Prostate gland (tissue), 2 donors: ENCODE measurements around the gene USP17L11. TPM values are rescaled to one million over a fixed set of nuclear protein-coding genes. Genes with fewer than 3 reads are reported as not detected.
"Not testable (repeated sequence)": the region's sequence is repeated elsewhere in the genome, so short reads cannot be mapped to it uniquely, and the experiment has no call there.

Source experiments
- DNase-seq: peaks from one replicate; pipeline ENCODE4 v3.0.0-alpha.2; 2019; ENCODE audit warnings: low spot score
- H3K27ac ChIP-seq, 2 donors: fragments of 200-600 bp; sonication (generic); 2 replicates each; pipeline ENCODE4 v1.5.1; 2017 to 2019
- H3K27me3 ChIP-seq: fragments of 200-600 bp; sonication (generic); replicated peaks from 2 replicates; pipeline ENCODE4 v1.5.1; 2019; ENCODE audit not compliant: insufficient read depth
- H3K36me3 ChIP-seq, 2 donors: fragments of 200-600 bp; sonication (generic); 1 replicate in 1 of 2; 2 replicates in 1 of 2; pipeline versions ENCODE4 v1.5.1 to v1.8.1; 2017 to 2019
- H3K4me1 ChIP-seq: fragments of 200-600 bp; sonication (generic); replicated peaks from 2 replicates; pipeline ENCODE4 v1.5.1; 2019
- H3K4me3 ChIP-seq, 2 donors: fragments of 200-600 bp; sonication (generic); 2 replicates each; pipeline ENCODE4 v1.5.1; 2017 to 2019
- H3K9me3 ChIP-seq: fragments of 200-600 bp; sonication (generic); 2 replicates; pipeline ENCODE4 v1.5.1; 2017
- WGBS: methylation state at CpG from one replicate; pipeline ENCODE4 v1.1.5; 2018; 5-methylcytosine and 5-hydroxymethylcytosine counted together
- intact Hi-C: fragments of 100-400 bp; cut with DNase I; formaldehyde crosslinking; loops from one replicate; pipeline ENCODE4 v1.14.2; 2022
- total RNA-seq, 2 donors: library from RNA; depleted of rRNA; stranded (reverse); fragments of >200 nt; gene quantifications; one replicate each; pipeline ENCODE4 v1.1.0, GENCODE V29; 2016

The USP17L11 gene
- total RNA-seq, 2 donors from 2014 or later, result not detected

- no CpG with 5 or more reads among the region's 13 CpGs for WGBS
- H3K27ac ChIP-seq, H3K4me1 ChIP-seq: not testable (repeated sequence)
These were observed 37.9 kb downstream of the USP17L11 start, which contains the start of gene USP17L19 for GRCh38 chr4:9253078-9253477. Gene USP17L19 (plus strand): TSS chr4:9253378. CDS start chr4:9253378, 0 bp downstream.

GRCh38 chr4:9257824-9258223 lies 42.6 kb downstream of the USP17L11 start, which contains the start of gene USP17L20:
Gene USP17L20 (plus strand): TSS chr4:9258124. CDS start chr4:9258124, 0 bp downstream.
- H3K27me3 ChIP-seq, H3K36me3 ChIP-seq, intact Hi-C loops, DNase-seq, H3K9me3 ChIP-seq, H3K4me3 ChIP-seq, H3K27ac ChIP-seq, H3K4me1 ChIP-seq: not testable (repeated sequence)
- no CpG with 5 or more reads among the region's 15 CpGs for WGBS

More at GRCh38 chr4:9253078-9253477, 37.9 kb downstream of the USP17L11 start, which contains the start of gene USP17L19:
- intact Hi-C loops, H3K36me3 ChIP-seq, H3K4me3 ChIP-seq, H3K9me3 ChIP-seq, DNase-seq, H3K27me3 ChIP-seq: not testable (repeated sequence)

DNA sequence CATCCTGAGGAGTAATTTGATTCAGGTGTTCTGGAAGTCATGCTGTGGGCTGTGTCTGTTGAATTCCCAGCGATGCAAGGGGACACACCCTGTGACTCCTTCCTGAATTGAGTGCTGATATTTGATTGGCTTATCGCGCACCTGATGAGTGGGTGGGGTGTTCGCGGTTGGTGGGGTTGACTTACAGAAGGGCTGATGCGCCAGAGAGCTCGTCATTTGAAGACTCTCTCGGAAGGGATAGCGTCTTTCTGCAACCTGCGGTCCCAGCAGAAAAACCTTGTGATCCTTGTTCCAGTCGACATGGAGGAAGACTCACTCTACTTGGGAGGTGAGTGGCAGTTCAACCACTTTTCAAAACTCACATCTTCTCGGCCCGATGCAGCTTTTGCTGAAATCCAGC lies 47.4 kb downstream of the USP17L11 start, which contains the start of gene USP17L21:
USP17L21 (plus strand) TSS at position 301 of the 400 bp plus-strand sequence; CDS start at position 301, 0 bp downstream.
- no CpG with 5 or more reads among the region's 13 CpGs for WGBS

More for the DNA sequence above, 47.4 kb downstream of the USP17L11 start, which contains the start of gene USP17L21:
- H3K27ac ChIP-seq, H3K36me3 ChIP-seq, H3K4me3 ChIP-seq, DNase-seq, H3K4me1 ChIP-seq, intact Hi-C loops, H3K27me3 ChIP-seq, H3K9me3 ChIP-seq: not testable (repeated sequence)

Other genes with a start within 250 kb of the USP17L11 start
- not detected for gene FAM90A26, start 45.0 kb upstream of the USP17L11 start, total RNA-seq
- not detected for gene USP17L10, start 4.7 kb upstream of the USP17L11 start, total RNA-seq
- not detected for gene USP17L12, start 4.7 kb downstream of the USP17L11 start, total RNA-seq
- not detected for gene USP17L13, start 9.5 kb downstream of the USP17L11 start, total RNA-seq
- gene USP17L15, start 19.0 kb downstream of the USP17L11 start, total RNA-seq, result not detected
- not detected for gene USP17L17, start 28.5 kb downstream of the USP17L11 start, total RNA-seq
- gene USP17L18, start 33.2 kb downstream of the USP17L11 start, total RNA-seq, result not detected
- not detected for gene USP17L19, start 38.0 kb downstream of the USP17L11 start, total RNA-seq
- gene USP17L20, start 42.7 kb downstream of the USP17L11 start, total RNA-seq, result not detected
- gene USP17L21, start 47.5 kb downstream of the USP17L11 start, total RNA-seq, result not detected
- gene USP17L22, start 52.2 kb downstream of the USP17L11 start, total RNA-seq, result not detected
- not detected for gene USP17L24, start 109.8 kb downstream of the USP17L11 start, total RNA-seq
- gene USP17L25, start 114.5 kb downstream of the USP17L11 start, total RNA-seq, result not detected
- not detected for gene USP17L26, start 119.3 kb downstream of the USP17L11 start, total RNA-seq
- gene USP17L5, start 124.0 kb downstream of the USP17L11 start, total RNA-seq, result not detected
- gene USP17L27, start 128.7 kb downstream of the USP17L11 start, total RNA-seq, result not detected
- gene USP17L28, start 133.5 kb downstream of the USP17L11 start, total RNA-seq, result not detected
- not detected for gene USP17L29, start 138.2 kb downstream of the USP17L11 start, total RNA-seq
- not detected for gene USP17L30, start 147.7 kb downstream of the USP17L11 start, total RNA-seq
- gene DEFB131A, start 229.0 kb downstream of the USP17L11 start, total RNA-seq, result not detected